ENCODE results near the gene CCDC3.

The CCDC3 gene

DNA sequence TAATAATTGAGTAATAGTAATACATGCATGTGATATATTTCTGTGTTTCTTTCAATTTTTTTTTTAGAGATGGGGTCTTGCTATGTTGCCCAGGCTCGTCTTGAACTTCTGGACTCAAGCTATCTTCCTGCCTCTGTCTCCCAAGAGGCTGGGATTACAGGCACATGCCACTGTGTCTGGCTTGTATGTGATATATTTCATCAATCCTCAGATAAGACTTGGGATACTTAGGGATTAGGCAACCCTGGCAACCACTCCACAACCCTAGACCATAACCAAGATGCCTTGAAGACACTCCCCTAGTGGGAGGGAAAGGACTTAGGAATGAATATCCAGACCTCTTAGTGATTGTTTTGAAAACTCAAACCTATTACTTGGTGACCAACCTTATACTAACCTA lies 154.8 kb downstream of the CCDC3 start:
- no peak for TF ChIP-seq ZFX (IDR thresholded peaks at IDR 0.05; ENCODE audit: borderline replicate concordance)
- TF ChIP-seq, protein P1, sequence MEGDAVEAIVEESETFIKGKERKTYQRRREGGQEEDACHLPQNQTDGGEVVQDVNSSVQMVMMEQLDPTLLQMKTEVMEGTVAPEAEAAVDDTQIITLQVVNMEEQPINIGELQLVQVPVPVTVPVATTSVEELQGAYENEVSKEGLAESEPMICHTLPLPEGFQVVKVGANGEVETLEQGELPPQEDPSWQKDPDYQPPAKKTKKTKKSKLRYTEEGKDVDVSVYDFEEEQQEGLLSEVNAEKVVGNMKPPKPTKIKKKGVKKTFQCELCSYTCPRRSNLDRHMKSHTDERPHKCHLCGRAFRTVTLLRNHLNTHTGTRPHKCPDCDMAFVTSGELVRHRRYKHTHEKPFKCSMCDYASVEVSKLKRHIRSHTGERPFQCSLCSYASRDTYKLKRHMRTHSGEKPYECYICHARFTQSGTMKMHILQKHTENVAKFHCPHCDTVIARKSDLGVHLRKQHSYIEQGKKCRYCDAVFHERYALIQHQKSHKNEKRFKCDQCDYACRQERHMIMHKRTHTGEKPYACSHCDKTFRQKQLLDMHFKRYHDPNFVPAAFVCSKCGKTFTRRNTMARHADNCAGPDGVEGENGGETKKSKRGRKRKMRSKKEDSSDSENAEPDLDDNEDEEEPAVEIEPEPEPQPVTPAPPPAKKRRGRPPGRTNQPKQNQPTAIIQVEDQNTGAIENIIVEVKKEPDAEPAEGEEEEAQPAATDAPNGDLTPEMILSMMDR (IDR thresholded peaks at IDR 0.05): no peak
- H3K27ac ChIP-seq: no peak overlapping the region
